Measurements from ENCODE around the gene C1orf21. TPM values are rescaled to one million over a fixed set of nuclear protein-coding genes. Genes with fewer than 3 reads are reported as not detected.

The C1orf21 gene
- total and polyA plus RNA-seq, 8 donors = 37.0 to 75.3 (median 47.3) TPM

DNA sequence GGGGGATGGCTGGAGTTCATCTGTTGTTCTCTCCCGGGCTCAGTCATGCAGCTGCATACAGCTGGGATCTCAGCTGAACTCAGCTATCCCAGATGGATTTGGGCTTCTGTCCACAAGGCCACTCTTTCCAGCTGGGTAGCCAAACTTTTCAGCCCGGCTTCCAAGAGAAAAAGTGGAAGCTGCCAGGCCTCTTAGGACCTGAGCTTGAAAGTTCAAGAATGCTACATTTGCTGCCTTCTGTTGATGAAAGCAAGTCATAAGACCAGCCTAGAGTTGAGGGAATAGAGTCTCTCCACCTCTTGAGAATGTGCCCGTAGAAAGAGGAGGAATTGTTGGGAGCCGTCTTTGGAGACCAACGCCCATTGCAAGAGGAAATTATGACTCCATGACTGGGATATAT lies 95.3 kb downstream of the C1orf21 start:
- no peak overlapping the region for H3K4me3 ChIP-seq
- TF ChIP-seq, protein P1, sequence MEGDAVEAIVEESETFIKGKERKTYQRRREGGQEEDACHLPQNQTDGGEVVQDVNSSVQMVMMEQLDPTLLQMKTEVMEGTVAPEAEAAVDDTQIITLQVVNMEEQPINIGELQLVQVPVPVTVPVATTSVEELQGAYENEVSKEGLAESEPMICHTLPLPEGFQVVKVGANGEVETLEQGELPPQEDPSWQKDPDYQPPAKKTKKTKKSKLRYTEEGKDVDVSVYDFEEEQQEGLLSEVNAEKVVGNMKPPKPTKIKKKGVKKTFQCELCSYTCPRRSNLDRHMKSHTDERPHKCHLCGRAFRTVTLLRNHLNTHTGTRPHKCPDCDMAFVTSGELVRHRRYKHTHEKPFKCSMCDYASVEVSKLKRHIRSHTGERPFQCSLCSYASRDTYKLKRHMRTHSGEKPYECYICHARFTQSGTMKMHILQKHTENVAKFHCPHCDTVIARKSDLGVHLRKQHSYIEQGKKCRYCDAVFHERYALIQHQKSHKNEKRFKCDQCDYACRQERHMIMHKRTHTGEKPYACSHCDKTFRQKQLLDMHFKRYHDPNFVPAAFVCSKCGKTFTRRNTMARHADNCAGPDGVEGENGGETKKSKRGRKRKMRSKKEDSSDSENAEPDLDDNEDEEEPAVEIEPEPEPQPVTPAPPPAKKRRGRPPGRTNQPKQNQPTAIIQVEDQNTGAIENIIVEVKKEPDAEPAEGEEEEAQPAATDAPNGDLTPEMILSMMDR (IDR thresholded peaks at IDR 0.05) = no peak
- H3K9me3 ChIP-seq = no peaks in the 10 kb centered on the region
- no peaks in the 10 kb centered on the region for H3K27me3 ChIP-seq
- H3K4me1 ChIP-seq = peaks cover 31 to 37% of the 10 kb centered on the region in 2 donors
- intact Hi-C loops (cut with DNase I) = no loop called here
- ATAC-seq (peak; percentile 4), DNase-seq (peak in 3 of 4 donors; percentile 47 to 94 (median 89))
- H3K36me3 ChIP-seq = no peaks in the 10 kb centered on the region
- peak overlapping the region in 1 of 2 donors; percentile 81 for H3K27ac ChIP-seq

- DNase-seq (peak in 3 of 4 donors; percentile 61 to 78 (median 64)), ATAC-seq (peak; percentile 85)
- Histone ChIP-seq H3K4me1 (peaks cover 32 to 39% of the 10 kb centered on the region in 2 donors), H3K4me3 (no peak overlapping the region), H3K36me3 (no peaks in the 10 kb centered on the region), H3K9me3 (no peaks in the 10 kb centered on the region), H3K27me3 (no peaks in the 10 kb centered on the region), H3K27ac (peak overlapping the region; percentile 53 to 81)
- TF ChIP-seq, protein P1 (IDR thresholded peaks at IDR 0.05) = peak in 1 of 2 donors; percentile 15
- intact Hi-C loops (cut with DNase I) = no loop called here
These were observed 96.4 kb downstream of the C1orf21 start for GRCh38 chr1:184483101-184483683.

DNA sequence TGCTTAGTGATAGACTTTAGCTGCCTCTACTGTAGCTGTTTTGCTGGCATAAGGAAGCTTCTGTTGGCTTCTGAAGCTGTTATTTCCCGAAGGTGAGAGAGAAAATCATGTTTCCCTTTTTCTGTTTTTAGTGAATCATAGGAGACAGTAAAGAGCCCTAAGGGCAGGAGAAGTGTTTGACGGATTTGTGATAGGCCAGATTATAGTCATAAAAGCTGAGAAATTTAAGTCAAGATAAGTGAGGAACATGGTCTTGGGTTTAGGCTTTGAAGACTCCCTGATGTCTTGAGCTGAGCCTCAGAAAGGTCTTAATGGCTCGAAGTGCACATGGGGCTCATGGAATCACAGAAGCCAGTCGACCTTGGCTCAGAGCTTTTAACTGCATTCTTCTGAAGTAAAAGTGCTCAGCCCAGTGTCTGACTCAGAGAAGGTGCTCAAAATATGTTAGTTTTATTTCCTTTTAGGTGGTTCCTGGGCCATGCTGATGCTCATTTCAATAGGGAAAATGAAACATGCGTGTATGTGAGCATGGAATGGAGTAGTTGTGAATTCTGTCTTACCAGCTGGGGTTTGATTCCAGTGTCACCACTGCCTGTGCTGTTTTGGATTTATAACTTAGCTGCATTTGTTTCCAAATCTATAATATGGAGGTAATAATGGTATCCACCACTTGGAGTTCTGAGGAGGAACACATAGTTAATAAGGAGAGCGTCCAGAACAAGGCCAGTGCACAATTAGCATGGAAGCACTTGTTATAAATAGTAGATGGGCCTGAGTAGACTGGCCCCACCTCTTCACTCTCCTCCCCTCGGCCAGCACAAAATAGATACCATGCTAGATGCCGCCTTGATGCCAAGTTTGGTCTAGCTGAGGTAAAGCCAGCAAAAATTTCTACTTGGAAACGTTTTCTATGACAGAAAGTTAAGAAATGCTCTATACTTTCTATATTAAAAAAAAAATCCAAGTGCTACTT lies 99.2 kb downstream of the C1orf21 start:
- Histone ChIP-seq H3K27ac (peak overlapping the region; percentile 10 to 11), H3K9me3 (no peaks in the 10 kb centered on the region), H3K36me3 (no peaks in the 10 kb centered on the region), H3K4me3 (no peak overlapping the region), H3K27me3 (no peaks in the 10 kb centered on the region), H3K4me1 (peaks cover 32 to 44% of the 10 kb centered on the region in 2 donors)
- TF ChIP-seq, protein P1 (IDR thresholded peaks at IDR 0.05) = no peak
- DNase-seq (no peak), ATAC-seq (peak; percentile 37)
- intact Hi-C loops (cut with DNase I) = no loop called here

DNA sequence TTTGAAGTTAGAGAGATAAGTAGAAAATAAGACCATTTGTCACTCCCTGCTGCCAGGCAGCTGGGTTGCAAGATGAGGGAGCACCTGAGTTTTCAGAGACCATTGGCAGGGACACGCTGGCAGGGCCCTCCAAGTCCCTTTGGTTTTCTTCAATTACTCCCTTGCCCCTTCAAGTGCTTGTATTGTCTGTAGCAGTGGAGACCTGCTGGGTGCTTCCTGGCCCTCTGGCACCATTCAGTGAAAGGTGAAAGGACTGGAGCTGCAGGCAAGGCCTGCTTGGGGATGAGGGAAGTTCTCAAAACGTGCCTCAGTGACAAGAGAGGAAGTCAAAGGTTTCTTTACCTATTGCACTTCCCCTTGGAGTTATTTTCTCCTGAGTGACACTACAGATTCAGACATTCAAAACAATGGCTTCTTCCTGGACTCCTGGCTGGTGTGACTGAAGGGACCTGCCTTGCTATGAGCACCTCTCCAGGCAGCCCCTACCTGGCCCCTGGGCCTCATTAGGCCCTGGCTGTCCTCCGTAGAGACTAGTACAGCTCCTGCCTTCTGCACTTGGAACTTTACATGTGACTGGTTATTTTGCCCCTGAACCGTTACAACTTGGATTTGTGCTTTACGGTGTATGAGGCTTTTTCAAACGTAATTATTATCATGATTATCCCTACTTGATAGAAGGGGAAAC lies 100.1 kb downstream of the C1orf21 start:
- H3K36me3 ChIP-seq = no peaks in the 10 kb centered on the region
- peaks cover 34 to 52% of the 10 kb centered on the region in 2 donors for H3K4me1 ChIP-seq
- ATAC-seq (no peak), DNase-seq (no peak)
- H3K4me3 ChIP-seq = no peak overlapping the region
- no peaks in the 10 kb centered on the region for H3K27me3 ChIP-seq
- intact Hi-C loops (cut with DNase I) = no loop called here
- TF ChIP-seq, protein P1 (IDR thresholded peaks at IDR 0.05) = no peak
- no peaks in the 10 kb centered on the region for H3K9me3 ChIP-seq
- peak overlapping the region in 1 of 2 donors; percentile 11 for H3K27ac ChIP-seq

Measured in left lung (tissue), 10 donors.